GM19240 (cell line): Measurements from ENCODE around the gene NABP1.
A peak's percentile ranks its signal among the peaks of the same experiment; 100 is the strongest.

Experiments
- DNase-seq: peaks from one replicate; pipeline ENCODE4 v3.0.0; 2011; ENCODE audit warnings: low spot score; ENCODE audit not compliant: insufficient read length

Gene NABP1

DNA sequence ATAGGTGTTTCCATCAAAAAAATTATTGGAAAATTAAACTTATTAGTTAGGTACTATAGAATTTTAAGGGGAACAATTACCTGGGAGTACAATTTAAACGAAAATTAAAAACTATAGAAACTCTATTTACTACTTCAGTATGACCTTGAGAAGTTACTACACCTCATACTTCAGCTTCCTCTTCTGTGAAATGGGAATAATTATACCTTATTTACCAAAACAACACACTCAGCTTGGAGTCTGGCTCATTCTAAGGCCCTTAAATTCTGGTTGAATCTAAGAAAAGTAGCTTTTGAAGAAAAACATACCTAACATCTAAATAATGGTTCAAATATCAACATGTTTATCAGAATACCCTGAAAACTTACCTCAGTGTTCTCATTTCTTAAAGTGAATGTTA lies 2.7 kb downstream of the NABP1 start:
- DNase-seq = no peak

DNA sequence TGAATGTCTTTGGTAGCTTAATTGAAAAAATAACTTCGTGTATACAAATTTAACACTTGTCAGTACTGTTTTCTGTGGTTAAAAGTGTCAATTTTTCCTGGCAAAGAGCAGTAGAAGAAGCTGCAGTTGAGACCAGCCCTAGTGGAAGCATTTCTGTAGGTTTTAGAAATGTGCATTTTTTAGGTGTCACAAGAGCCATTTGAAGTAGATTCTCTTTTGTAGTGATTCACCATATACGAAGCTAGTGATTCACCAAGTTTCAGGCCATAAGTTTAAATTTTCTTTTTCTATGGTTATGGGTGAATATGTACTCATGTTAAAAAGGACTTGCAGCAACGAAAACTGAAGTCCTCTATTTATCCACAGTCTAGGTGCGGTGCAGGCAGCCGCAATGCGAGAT lies 4.2 kb downstream of the NABP1 start:
- no peak for DNase-seq

DNA sequence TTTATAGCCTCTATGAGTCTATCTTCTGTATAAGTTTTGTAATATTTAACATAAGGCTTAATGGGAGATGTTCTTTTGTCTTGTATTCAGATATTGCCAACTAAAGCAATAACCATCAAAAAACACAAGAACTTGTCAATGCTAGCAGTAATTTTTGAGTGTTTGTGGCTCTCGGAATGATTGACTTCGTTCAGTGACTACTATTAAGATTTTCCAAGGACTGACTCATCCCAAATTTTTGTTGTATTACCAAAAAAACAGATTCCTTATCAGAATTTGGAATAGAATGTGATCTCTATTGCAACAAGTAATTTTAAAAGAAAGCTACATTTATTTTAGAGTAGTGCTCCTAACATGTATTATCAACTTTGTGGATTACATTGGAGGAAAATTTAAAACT lies 8.1 kb downstream of the NABP1 start:
- no peak for DNase-seq

DNA sequence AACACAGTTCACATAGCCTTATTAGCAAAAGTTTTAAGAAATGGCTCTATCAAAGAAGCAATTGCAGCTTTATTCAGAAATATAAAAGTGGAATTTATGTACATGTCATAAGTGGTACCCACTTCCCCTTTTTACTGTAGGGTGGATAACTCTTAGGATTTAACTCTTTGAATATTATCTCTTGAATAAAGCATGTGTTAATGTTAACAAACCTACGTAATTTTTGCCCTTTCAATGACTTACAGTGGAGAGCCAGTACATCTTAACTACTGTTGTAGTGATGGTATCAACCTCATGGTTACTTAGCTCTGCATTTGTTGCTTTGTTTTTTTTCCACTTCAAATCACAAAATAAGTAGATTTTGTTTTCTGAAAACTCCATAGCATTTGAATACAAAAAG lies 8.8 kb downstream of the NABP1 start:
- no peak for DNase-seq

DNA sequence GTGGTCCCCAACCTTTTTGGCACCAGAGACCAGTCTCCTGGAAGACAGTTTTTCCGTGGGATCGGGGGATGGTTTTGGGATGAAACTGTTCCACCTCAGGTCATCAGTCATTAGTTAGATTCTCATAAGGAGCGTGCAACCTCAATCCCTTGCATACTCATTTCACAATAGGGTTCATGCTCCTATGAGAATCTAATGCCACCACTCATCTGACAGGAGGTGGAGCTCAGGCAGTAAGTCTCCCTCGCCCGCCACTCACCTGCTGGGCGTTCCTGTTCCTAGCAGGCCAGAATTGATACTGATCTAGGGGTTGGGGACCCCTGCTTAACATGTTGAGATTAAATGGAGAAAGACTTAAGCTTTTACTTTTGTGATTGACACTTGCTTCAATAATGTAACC lies 9.9 kb downstream of the NABP1 start:
- no peak for DNase-seq

DNA sequence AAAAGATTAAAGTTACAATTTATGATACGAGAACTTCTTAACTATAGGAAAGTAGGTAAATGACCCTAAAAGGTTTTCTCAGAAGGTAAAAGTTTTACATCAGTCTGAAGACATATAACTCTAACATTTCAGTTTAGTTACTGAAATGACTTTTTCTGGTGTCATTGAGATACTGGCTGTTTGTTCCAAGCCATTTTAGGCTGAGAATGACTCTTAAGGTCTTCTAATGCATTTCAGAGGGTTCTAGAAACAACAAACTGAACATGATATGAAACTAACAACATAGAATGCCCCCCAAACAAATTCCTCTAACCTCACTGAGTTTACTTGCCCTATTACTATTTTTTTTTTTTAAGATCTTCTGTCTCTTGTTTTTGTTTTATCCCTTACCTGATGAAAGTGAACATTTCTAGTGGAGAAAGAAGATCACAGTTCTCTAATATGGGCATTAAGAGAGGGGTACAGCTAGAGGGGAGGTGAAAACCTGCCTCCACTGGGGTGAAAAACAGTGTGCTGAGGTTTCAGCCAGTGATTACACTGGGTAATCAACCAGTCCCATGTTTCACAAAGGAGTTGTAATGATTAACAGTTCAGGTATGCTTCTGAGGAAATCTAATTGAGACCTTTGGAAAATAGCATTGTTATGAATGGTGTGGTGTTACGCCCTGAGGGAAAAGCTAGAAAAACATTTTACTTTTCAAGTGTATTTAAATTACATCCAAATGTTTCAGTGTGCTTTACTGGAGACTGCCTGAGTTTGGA lies 11.2 kb downstream of the NABP1 start:
- no peak for DNase-seq

DNA sequence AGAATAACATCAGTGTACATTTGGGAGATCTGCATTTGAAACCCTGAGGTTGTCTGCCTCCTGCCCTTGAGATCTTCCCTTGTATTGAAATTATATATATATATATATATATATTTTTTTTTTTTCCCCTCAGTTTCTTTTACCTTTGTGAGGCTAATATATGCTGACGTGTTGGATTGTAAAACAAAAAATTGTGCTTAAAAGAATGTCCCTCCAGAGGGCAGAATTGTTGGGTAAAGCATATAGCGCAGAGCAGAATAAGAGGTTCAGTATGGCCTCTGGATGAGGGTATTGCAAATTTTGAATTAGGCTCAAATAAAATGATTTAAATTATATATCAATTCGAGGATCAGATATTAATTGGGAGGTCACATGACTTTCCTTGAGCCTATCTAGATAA lies 12.4 kb downstream of the NABP1 start:
- no peak for DNase-seq

DNA sequence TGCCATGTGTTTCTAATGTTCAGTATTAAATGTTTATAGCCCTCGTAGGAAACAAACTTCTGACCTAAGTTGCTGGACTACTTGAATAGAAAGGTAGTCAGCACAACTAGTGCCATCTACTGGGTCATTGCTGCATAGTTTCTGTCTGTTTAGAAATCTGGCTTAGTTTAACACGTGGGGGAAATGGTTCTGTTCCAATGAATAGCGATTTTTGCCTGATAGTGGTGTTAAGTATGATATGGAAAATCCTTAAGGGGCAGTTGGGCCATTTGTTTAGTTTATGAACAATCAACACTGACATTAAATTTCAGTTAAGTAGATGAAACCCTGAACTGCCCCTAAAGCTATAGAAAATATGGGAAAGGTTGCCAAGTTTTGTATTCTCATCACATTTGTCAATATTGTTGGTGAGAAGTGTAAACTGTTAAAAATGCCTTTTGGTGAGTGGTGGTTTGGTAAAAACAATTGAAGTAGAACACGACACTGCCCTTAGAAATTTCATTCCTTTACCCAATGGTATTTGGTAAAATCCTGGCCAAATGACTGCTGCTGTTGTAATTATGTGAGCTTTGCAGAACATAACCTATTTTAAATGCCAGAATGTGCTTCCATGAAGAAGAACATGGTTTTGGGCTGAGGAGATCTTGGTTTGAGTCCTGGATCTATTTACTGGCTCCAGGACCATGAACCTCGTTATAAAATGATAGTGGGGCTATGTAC lies 13.2 kb downstream of the NABP1 start:
- DNase-seq = peak; percentile 36

DNA sequence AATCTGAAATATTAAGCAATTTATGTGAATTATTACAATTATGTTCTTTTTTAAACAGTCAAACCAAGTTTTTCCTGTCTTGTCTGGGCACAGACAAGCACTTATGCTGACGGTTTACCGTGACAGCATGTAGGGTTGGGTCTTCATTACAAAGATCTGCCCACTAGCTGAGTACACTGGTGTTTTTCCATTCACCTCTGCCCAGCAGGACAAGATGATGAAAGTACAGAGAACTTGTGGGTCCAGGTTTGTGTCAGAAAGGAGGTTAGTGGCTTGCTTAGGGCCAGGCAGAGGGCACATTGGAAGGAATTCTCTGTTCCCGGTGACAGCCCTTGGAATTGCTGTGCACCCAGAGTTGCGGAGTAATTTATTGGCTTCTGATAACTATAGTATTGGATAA lies 14.0 kb downstream of the NABP1 start:
- DNase-seq = no peak

DNA sequence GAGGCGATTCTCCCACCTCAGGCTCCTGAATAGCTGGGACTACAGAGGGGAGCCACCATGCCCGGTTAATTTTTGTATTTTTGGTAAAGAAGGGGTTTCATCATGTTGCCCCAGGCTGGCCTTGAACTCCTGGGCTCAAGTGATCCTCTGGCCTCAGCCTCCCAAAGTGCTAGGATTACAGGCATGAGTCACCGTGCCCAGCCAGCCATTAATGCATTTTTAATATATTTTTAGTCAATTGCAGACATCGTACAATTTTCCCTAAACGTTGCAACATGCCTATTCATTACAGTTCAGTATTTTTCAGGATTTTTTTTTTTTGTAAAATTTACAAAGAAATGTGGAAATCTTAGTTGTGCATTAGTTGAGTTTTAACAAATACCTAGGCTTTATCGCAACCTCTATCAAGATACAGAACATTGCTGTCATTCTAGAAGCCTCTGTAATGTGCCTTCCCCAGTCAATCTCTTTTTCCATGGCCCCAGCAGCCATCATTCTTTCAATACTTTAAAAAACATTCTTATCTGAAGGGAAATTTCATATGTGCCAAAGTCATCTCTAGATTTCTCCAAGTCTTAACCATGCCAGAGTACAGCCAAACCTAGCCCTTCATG lies 14.7 kb downstream of the NABP1 start:
- DNase-seq = no peak

DNA sequence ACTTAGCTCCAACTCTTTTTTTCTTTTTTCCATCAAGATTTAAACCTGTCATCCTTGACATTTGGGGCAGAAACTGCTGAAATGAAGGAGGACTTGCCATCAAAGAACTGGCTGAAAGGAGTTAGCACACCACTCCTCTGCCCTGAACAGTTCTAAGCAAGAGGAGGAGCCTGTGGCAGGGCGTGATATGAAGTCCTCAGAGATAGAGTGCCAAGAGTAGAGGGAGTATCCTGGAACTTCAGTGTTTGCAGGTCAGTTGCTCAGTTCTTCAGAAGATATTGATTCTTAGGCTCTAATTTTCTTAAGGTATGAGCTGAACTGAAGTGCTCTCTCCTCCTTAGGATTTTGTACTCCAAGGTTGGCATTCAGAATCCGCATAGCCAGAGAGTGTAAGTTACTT lies 15.2 kb downstream of the NABP1 start:
- DNase-seq = no peak

DNA sequence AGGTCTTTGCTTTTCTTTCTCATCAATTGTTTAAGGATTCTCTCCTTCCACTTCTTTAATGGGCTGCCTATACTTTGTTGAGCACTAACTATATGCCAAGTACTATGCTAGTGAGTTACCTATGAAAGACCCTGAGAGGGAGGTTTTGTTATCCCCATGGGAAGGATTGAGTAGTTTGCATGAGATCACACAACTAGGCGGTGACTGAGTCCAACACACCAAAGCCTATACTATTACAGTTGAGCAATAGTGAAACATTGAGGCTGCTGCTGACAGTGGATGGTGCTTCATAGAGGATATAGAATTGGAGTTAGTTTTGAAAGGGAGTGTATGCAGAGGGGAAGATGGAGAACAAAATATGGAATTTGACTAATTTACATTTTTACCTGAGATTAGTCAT lies 15.8 kb downstream of the NABP1 start:
- no peak for DNase-seq

DNA sequence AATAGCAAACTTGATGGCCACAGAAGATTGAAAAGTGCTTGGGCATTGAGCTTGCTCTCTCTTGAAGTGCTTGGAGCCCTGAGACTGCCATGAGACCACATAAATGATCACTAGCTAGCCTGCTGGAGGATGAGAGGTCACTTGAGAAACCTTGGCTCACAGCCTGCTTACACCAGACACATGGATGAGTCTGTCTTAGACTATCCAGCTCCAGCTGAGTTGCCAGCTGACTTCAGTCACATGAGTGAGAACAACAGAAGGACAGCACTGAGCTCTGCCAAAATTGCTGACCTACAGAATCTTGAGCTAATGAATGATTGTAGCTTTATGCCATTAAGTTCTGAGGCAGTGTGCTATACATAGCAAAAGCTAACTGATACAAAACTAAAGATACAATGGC lies 18.1 kb downstream of the NABP1 start:
- no peak for DNase-seq

DNA sequence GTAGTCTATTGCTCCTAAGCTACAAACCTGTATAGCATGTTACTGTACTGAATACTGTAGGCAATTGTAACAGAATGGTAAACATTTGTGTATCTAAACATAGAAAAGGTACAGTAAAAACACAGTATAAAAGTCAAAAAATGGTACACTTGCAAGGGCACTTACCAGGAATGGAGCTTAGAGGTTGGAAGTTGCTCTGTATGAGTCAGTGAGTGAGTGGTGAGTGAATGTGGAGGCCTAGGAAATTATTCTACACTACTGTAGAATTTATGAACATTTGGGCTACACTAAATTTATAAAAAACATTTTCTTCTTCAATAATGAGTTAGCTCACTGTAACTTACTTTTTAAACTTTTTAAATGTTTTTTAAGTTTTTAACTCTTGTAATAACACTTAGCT lies 19.0 kb downstream of the NABP1 start:
- DNase-seq = no peak

DNA sequence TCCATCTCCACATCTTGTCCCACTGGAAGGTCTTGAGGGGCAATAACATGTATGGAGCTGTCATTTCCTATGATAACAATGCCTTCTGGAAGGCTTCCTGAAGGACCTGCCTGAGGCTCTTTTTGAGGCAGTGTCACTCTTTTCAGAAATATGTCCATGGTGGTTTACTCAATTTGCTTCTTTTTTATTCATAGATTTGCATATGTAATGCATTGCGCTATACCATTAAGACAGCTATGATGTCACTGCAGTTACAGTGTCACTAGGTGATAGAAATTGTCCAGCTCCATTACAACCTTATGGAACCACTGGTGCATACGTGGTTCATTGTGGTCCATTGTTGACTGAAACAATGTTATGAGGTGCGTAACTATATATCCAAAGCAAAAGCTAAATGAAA lies 19.9 kb downstream of the NABP1 start:
- DNase-seq = no peak

DNA sequence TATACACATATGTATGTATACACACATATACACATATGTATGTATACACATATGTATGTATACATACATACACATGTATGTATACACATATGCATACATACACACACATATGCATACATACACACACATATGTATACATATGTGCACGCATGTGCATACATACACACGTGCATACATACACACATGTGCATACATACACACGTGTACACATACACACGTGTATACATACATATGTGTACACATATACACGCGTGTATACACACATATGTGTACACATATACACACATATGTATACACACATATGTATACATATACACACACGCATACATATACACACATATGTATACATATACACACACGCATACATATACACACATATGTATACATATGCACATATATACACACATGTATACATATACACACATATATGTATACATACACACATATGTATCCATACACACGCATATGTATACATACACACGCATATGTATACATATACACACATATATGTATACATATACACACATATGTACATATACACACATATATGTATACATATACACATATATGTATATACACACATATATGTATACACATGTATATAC lies 21.5 kb downstream of the NABP1 start:
- no peak for DNase-seq

DNA sequence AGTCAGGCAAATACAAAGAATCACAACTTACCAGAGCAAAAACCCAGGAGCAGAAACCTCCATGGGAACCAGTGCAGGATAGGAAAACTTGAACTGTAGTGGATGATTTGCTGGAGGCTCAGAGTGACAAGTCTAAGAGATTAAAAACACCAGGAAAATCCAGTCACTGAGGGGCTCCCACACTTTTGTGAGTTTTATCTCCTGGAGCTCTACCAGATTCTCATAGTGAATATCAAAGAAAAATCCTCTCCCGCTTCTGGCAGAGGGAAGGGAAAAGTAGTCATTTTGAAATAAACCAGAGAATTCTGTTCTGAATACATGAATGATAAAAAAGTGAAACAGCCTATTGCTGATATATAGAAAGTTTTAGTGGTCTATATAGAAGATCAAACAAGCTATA lies 23.1 kb downstream of the NABP1 start:
- no peak for DNase-seq

DNA sequence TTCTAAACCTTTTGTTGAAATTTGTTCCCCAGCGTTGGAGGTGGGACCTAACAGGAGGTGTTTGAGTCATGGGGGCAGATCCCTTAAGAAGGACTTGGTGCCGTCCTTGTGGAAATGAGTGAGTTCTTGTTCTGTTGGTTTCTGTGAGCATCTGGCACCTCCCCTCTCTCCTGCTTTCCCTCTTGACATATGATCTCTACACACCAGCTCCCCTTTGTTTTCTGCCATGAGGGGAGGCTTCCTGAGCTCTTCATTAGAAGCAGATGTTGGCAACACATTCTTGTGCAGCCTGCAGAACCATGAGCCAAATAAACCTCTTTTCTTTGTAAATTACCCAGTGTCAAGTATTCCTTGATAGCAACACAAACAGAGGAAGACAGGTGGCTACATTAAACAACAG lies 23.8 kb downstream of the NABP1 start:
- DNase-seq = no peak

DNA sequence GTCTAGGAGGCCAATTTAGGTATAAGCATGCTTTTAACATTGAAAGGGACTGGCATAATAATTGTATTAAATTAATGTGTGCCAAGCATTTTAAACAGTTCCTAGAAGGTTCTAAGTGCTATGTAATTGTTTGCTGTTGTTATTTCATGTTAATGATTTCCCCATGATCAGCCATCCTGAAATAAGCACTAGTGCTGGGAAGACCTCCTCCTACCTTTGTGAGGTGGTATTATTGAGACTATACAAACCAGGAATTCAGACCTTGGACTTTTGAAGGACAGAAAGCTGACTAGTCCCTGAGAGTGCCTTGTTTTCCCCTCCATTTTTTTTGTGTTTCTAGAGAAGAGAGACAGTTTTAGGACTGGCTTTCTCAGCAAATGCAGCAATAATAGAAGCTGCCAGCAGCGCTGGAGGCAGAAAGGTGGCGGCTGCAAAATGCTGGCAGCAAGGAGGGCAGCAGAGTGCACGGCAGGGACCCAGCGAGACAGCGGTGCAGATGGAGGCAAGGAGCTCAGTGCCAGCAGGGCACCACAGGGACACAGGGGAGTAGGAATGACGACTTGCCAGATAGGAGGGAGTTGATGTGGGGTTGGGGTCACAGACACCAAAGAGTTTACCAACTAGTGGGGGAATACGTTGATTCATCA lies 25.3 kb downstream of the NABP1 start:
- DNase-seq = no peak

DNA sequence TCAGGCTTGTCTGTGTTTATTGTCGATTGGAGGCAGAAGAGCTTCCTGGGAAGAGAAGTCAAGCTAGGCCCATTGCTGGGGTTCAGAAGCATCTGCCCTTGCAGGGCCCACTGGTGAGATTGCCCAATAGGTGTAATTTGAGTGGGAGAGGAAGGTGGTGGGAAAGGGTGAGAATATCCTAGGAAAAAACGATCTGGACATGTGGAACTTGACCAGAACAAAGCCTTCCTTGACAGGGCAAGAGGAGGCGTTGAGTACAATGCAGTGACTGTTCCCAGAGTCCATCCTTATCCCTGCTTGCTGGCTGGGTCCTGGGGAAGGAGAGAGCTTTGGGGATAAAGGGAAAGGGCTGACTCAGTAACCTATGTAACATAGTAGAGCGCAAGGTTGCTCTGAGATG lies 27.1 kb downstream of the NABP1 start:
- no peak for DNase-seq

DNA sequence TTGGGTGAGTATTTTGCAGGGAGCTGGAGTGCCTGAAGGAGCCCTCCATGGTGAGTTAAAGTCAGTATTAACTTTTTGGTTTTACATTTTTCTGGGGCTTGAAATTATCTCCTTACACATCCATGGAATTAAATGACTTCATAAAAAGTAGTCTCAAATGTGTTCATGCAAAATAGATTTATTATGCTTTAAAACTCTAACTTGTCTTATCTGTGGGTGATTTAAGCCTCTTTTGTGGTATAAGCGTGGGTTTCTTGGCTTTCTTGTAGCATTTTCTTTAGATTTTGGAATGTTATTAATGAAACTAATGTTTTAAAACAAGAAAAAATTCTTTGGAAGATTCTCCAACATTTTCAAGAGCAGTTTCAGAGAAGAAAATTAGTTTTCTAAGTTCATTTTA lies 27.8 kb downstream of the NABP1 start:
- no peak for DNase-seq

DNA sequence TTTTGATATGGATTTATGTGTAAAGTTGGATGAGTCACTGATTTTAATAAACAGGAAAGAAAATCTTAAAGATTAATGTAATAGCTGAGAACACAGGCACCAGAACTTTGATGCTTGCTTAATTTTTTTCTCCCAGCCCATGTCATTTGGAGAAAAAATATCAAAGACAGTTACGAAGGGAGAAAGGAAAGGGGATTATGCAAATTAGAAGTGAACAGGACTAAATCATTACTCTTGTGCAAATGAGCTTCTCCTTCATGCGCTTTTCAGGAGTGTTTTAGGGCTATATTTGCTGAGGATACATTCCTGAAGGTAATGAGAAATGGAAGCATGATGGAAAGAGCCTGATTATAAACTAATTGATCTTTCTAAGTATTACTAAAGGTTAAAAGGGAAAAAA lies 28.9 kb downstream of the NABP1 start:
- DNase-seq = no peak
